Stimulated activated CD8-positive, alpha-beta memory T cell treated with anti-CD3 and anti-CD28 coated beads, Interleukin-4, amount 100 ng/mL, for 4 hours (primary cell): Measurements from ENCODE around the gene FRAT2.
"Not testable (repeated sequence)": the region's sequence is repeated elsewhere in the genome, so short reads cannot be mapped to it uniquely, and the experiment has no call there.

Source experiments
- DNase-seq, 2 donors: peaks; one replicate each; pipeline ENCODE4 v3.0.0-alpha.2; 2020; ENCODE audit warnings: low read depth in 2 of 2, low spot score in 1 of 2

Gene FRAT2

DNA sequence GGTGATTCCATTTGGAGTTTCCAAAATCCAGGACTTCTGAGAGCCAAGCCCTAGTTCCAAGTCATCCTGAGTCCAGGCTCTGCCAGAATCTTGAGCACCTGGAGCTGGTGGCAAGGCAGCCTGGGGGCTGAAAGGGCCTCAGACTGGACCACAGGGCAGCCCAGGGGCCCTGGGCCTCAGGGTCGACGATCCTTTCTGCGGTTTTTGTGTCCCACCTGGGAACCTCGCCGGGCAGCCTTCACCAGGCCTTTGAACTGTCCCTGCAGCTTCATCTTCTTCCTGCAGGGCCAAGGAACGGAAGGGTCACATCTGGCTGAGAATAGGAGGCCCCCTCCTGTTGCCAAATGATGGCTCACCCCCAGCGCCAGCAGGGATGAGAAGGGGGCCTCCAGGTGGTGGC lies 22.4 kb upstream of the FRAT2 start:
- no peak for DNase-seq

DNA sequence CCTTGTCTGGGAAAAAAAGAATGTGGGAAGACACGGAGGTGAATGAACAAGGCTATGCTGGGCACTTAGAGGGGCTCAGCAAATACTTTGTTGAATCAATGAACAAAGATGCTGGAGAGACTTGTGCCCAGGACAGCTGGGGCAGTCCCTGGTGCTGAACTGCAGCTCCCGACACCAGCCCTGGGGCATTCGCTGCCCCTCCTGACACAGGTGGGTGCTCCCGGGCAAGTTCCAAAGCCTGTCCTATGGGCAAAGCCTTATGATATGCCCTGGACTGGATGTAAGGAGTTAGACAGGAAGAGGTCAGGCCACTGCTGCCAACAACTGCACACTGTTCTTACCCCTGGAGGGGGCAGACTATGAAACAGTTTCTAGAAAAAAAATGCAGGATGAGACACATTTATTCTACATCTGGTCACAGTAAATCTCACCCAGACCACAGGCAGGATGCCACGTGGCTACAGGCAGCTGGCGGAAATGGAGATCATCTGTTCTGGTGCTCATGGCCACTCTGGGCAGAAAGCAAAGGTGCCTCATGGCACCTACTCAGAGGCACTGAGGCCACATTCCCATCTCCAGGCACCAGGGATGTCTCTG lies 21.9 kb upstream of the FRAT2 start:
- DNase-seq = peak in 1 of 2 donors; percentile 7

DNA sequence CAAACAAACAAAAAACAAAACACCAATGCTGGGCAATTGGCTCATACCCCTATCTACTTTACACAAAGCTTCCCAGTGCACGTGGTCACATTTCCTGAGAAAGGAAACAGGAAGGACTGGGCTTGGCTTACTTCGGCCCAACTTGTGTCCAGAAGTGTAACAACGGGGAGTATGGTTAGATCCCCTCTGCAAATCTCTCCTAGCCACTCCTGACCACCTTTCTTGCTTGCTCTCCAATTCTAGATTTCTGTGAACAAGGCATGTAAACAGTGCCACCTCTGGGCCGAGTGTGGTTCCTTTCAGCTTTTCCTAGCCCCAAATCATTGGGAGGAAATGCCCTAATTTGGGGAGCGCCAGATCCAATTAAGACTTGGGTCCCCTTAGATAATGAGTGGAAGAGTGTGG lies 21.0 kb upstream of the FRAT2 start:
- no peak for DNase-seq

DNA sequence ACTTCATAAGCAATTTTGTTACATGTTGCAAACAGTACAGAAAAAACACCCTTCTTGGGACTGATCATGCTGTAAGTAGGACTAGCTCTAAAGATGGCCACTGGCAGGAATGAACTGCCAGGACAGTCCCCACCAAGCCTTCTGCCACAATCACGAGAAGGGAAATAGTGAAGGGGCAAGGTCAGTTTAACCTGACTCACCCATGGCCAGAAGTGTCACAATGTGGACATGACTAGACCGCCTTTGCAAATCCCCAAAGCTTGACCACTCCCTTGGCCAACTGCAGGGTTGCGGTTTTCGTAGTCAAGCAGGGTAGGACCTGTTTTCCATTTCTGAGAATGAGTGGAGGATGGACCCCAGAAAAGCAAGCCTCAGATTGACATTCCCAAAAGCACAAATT lies 19.4 kb upstream of the FRAT2 start:
- DNase-seq = no peak

DNA sequence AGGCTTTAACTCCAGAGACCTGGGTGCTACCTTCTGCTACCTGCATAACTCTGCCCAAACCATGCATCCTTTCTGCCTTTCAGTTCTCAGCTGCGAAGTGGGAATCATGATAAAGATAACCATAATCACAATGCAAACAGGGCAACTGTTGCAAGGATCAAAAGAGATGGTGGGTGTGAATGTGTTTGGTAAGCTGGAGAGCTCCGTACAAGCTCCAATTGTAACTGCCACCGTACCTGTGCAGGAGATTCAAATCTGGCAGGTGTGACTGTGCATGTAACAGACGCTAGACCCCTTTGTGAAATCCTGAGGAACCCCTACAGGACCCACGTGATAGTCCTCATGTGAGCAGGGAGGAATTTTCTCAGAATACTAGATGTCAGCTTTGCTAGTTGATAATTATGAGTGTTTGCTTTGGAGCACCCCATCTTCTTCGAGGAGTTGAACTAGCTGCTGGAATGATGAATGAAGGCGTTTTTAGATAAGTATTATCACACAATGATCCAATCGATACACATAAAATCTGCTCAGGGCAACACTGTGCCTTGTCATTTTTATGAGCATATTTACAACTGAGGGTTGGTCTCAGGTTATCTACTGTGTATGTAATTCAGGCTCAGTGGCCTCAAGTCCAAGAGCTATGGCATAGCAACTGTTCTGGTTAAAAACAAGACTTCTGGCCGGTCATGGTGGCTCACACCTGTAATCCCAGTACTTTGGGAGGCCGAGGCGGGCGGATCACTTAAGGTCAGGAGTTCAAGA lies 15.4 kb upstream of the FRAT2 start:
- DNase-seq = no peak

- DNase-seq = no peak
Measured at GRCh38 chr10:97347317-97347716, 12.8 kb upstream of the FRAT2 start.

DNA sequence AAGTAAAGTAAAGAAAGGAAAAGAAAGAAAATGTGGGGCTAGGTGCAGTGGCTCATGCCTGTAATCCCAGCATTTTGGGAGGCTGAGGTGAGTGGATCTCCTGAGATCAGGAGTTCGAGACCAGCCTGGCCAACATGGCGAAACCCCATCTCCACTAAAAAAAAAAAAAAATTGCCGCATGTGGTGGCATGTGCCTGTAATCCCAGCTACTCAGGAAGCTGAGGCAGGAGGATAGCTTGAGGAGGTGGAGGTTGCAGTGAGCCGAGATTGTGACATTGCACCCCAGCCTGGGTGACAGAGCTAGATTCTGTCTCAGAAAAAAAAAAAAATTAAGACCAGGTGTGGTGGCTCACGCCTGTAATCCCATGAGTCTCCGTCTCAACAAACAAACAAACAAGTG lies 9.1 kb upstream of the FRAT2 start:
- not testable (repeated sequence) for DNase-seq

DNA sequence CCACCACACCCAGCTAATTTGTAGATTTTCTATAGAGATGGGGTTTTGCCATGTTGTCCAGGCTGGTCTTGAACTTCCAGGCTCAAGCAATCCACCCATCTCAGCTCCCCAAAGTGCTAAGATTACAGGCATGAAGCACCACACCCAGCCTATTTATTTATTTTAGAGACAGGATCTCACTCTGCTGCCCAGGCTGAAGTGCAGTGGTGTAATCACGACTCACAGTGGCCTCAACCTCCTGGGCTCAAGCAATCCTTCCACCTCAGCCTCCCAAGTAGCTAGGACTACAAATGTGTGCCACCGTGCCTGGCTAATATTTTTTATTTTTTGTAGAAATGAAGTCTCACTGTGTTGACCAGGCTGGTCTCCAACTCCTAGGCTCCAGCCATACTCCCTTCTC lies 6.9 kb upstream of the FRAT2 start:
- no peak for DNase-seq

DNA sequence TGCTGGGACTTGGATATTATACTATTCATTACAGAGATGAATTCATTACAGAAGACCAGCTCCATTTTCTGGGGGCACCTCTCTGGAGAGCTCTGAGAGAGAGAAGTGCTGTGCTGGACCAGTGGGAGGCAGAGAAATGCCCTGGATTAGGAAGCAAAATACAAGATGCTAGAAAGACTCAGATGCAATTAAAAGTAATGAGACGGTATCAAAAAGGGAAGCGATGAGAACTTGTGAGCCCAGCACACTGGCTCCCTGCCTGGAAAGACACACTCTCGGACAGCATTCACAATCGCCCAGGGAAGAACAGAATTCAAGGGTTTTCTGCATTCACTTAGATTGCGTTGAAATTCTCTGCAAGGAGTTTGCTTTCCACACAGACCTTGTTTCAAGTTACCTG lies 3.5 kb upstream of the FRAT2 start:
- DNase-seq = no peak

DNA sequence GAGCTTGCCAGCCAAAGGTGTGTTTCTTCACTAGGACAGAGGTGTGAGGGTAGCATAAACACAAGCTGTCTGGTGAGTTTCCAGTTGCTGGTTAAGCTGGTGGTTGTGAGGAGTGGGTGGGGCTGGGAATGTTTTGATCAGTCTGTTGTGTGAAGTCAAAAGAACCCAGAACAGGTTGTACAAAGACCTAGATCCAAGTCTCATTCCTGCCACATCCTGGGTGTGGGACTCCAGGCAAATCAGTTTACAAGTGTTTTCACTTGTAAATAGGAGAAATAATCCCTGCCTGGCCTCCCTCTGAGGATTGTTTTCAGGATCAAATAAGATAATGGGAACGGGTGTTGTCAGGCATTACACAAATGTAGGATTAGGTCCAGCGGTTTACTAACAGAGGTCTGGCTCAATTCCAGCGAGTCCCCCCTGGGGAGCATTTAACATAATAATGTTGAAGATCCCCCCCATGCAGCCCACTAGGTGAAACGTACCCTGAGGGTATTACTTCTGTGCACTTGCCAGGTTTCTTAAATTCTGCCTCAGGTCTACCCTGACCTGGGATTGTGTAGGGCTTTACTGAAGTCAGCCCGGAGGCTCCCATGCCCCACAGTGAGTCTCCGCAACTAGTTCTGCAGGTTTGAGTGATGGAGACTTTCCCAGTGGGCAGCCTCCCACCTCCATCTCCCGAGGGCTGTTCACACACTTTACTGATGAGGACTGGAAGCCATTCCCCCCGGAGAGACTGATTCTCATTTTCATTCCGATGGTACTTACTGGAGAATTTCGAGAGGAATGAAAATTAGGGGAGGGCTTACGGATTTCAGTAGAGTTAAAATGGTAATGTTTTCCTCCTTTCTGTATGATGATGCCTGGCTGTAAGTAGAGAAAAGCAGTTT lies 2.7 kb upstream of the FRAT2 start:
- DNase-seq = no peak

DNA sequence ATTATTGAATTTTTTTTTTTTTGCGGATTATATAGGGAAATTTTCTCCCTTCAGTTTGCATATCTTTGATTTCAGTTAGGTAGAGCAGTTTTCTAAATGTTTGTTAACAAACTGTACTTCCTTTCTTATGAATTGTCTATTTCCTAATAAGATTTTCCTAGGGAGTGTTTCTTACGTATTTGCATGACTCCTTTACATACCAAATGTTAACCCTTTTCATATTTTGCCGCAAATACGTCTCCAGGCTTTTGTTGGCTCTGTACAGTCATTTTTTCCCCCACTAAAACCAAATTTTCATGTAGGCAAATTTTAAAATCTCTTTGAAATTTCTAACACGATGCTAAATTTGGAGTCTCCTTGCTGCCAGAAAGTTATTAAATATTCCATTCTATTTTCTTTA lies 1.9 kb upstream of the FRAT2 start:
- DNase-seq = no peak

DNA sequence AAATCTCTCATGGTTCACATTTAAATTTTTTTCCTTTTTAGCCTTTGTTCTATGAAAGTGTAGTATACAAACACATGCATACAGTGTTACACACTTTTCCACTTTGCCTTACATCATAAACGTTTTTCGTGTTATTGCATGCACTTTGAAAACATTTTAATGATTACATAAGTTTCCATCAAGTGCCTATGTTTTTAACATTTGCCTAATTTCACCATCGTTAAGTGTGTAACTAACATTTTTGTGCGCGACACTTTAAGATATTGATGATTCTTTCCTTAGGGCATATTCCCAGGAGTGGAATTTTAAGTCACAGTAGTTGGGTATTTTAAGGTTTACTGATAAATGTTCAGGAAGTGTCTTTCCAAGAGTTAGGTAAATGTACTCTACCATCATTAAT lies 1.5 kb upstream of the FRAT2 start:
- DNase-seq = no peak

GRCh38 chr10:97335188-97335619 lies 675 bp upstream of the FRAT2 start:
- DNase-seq = no peak

GRCh38 chr10:97333601-97334369 lies 744 bp downstream of the FRAT2 start:
- DNase-seq = no peak

DNA sequence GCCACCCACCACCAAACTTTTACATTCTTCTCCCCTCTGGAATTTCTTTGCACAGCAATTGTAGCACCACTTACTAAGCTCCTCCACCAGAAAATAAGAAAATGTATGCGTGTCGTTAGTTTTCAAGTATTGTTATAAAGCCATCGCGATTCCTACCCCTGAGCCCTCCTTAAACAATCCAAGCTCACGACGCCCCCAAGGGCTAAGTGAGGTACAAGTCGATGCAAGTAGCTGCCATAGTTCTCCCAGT lies 1.3 kb downstream of the FRAT2 start:
- DNase-seq = no peak

- no peak for DNase-seq
Measured at GRCh38 chr10:97332591-97333350, 1.8 kb downstream of the FRAT2 start.

DNA sequence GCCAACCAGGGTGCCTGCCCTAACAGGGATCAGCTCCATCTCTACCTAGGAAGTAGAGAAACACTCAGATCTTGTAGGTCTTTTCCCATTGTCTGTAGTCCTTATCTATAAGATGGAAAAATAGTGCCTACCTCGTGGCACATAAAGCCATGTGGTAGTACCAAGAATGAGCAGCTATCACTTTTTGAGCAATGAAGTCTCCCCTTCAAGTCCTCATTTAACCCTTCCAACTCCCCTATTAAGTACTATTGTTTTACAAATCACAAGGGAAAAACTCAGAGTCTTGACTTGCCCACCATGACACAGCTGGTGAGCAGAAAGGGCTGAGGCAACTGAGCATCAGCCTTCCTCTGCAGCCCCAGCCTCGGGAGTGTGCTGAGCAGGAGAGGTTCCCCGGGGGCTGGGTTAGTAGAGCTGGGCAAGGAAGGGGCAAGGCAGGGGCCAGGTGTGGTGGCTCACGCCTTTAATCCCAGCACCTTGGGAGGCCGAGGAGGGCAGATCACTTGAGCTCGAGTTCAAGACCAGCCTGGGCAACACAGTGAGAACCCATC lies 3.3 kb downstream of the FRAT2 start:
- DNase-seq = no peak

DNA sequence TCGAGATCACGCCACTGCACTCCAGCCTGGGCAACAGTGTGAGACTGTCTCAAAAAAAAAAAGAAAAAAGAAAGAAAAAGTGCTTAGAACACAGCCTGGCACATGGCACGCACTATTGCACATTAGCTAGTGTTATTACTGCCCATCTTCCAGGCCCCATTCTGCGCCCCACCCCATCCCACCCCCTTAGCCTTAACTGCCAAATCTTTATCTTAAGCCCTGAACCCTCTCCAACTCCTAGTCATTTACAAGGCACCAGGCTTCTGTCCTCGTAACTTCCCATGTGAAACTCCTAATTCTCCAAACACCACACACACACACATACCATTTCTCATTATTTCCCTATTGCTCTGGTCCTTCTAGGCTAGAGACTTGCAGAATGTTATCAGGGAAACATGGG lies 4.8 kb downstream of the FRAT2 start:
- DNase-seq = no peak

DNA sequence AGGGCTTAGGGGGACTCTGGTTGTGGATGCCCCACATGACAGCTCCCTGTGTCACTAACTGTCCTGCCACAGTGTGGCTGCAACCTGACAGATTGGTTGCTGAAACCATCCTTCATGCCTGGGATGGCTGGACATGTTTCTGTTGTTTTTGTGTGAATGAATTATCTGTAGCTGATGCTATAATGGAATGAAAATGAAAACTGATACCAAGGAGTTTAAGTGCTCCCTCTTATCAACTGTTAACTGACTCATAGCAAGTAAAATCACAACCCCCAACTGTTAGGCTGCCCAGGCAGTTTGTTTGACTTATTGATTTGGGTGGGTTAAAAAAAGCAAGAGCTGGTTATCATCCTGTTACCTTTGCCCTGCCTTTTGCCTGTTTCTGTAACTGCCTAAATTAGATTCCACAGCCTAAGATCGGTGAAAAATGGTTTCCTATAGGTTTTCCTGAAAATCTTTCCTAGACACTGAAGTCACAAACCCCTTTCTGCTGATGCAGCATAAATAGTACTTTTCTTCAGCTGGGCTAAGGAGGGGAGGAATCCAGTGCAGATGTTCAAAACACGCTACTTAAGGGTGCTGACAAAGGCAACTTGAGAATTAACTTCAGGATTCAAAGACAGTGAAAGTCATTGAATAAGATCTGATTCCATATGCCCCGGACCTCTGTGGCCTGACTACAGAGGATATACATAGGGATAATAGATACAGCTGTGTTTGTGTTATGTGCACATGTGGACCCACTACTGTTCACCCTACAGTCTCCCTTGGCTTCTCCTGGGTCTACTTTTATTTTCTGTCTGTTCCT lies 5.7 kb downstream of the FRAT2 start:
- no peak for DNase-seq
